Measurements from ENCODE around the gene RTL10. TPM values are rescaled to one million over a fixed set of nuclear protein-coding genes. Genes with fewer than 3 reads are reported as not detected.
A peak's percentile ranks its signal among the peaks of the same experiment; 100 is the strongest.

RTL10 gene
- total and polyA plus RNA-seq, 7 experiments from 2014 or later: 14.9 to 36.8 (median 20.8) TPM

DNA sequence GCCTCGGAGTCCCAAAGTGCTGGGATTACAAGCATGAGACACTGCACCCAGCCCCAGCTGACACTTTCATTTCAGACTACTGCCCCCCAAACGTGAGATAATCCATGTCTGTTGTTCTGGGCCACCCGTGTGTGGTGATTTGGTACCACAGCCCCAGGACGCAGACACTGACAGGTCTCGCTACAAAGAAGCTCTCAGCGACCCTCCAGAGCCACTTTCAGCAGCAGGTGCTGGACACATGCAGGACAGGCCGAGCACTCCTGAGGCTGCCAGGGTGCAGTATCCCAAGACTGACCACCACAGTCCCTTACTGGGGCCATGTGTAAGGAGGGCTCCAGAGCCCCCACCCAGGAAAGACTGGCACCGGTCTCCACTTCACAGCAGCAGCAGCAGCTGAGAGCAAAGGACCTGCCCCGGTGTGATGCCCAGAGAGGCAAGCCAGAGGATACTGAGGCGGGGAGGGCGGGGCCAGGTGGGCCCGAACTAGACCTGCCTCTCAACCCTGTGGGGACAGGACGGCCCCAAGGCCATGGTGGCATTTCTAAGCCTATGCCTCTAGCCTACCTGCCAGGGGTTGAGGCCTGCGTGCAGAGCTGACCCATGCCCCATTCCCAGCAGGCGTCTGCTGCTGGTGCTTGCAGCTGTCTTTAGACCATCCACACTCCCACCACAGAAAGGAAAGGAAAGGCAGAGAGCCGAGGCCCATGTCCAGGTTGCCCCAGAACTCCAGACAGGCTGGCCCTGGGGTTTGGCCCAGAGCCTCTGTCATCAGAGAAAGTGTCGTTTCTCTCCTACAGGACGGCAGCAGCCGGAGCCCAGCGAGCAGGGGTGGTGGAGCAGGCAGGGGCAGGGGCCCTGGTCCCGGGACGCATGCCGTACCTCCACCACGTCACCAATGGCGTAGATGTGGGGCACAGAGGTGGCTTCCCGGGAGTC lies 28.0 kb upstream of the RTL10 start:
- H3K4me3 ChIP-seq (ENCODE audit: low read length): no peak overlapping the region
- no peak overlapping the region for H3K27ac ChIP-seq (ENCODE audit: low read depth, low read length)
- no peaks in the 10 kb centered on the region for H3K36me3 ChIP-seq (ENCODE audit: control insufficient read depth in 2 of 3, insufficient read depth in 3 of 3, low read length in 3 of 3)
- Mint-ChIP-seq H3K4me1 (peaks cover 16 to 45% (median 30%) of the 10 kb centered on the region in 7 donors), H3K27me3 (no peaks in the 10 kb centered on the region), H3K27ac (peak overlapping the region in 4 of 9 donors; percentile 36 to 72 (median 52)), H3K4me3 (no peak overlapping the region), H3K36me3 (no peaks in the 10 kb centered on the region), H3K9me3 (no peaks in the 10 kb centered on the region)
- intact Hi-C loops (cut with micrococcal nuclease): no loop called here
- no peak for DNase-seq
- no peaks in the 10 kb centered on the region for H3K9me3 ChIP-seq (ENCODE audit: control insufficient read depth in 2 of 3, low read length in 3 of 3)
- H3K4me1 ChIP-seq (ENCODE audit: control insufficient read depth in 2 of 2, insufficient read depth in 2 of 2, low read length in 2 of 2): peaks cover 8 to 43% of the 10 kb centered on the region in 2 donors
- POLR2A ChIA-PET: interaction anchor here (1.0 to 1.2 kb wide), 2 partner anchors 13 to 28 kb away, joined by 3 read pairs; partner anchors contain the start of genes GNB1L and RTL10
- ATAC-seq: no peak
- no peaks in the 10 kb centered on the region for H3K27me3 ChIP-seq (ENCODE audit: control insufficient read depth in 2 of 2, insufficient read depth in 2 of 2, low read length in 2 of 2)
- CTCF ChIA-PET: no interaction called here

- intact Hi-C loops (cut with micrococcal nuclease): no loop called here
- Mint-ChIP-seq H3K27me3 (no peaks in the 10 kb centered on the region), H3K9me3 (no peaks in the 10 kb centered on the region), H3K36me3 (no peaks in the 10 kb centered on the region), H3K4me1 (peaks cover 5 to 27% (median 13%) of the 10 kb centered on the region in 7 donors), H3K4me3 (no peak overlapping the region), H3K27ac (peak overlapping the region in 1 of 9 donors; percentile 62)
- ATAC-seq: no peak
- Histone ChIP-seq H3K4me1 (ENCODE audit: control insufficient read depth in 2 of 2, insufficient read depth in 2 of 2, low read length in 2 of 2) (peaks cover 0 to 26% of the 10 kb centered on the region in 2 donors), H3K27ac (ENCODE audit: low read depth, low read length) (no peak overlapping the region), H3K9me3 (ENCODE audit: control insufficient read depth in 2 of 3, low read length in 3 of 3) (no peaks in the 10 kb centered on the region), H3K27me3 (ENCODE audit: control insufficient read depth in 2 of 2, insufficient read depth in 2 of 2, low read length in 2 of 2) (no peaks in the 10 kb centered on the region), H3K36me3 (ENCODE audit: control insufficient read depth in 2 of 3, insufficient read depth in 3 of 3, low read length in 3 of 3) (no peaks in the 10 kb centered on the region), H3K4me3 (ENCODE audit: low read length) (no peak overlapping the region)
- ChIA-PET POLR2A (interaction anchor here (1.1 to 1.7 kb wide), 2 partner anchors 10 to 25 kb away, joined by 4 to 6 read pairs; no protein-coding TSS in a partner anchor), CTCF (no interaction called here)
- DNase-seq: no peak
Measured at GRCh38 chr22:19880786-19881569, 26.3 kb upstream of the RTL10 start.

DNA sequence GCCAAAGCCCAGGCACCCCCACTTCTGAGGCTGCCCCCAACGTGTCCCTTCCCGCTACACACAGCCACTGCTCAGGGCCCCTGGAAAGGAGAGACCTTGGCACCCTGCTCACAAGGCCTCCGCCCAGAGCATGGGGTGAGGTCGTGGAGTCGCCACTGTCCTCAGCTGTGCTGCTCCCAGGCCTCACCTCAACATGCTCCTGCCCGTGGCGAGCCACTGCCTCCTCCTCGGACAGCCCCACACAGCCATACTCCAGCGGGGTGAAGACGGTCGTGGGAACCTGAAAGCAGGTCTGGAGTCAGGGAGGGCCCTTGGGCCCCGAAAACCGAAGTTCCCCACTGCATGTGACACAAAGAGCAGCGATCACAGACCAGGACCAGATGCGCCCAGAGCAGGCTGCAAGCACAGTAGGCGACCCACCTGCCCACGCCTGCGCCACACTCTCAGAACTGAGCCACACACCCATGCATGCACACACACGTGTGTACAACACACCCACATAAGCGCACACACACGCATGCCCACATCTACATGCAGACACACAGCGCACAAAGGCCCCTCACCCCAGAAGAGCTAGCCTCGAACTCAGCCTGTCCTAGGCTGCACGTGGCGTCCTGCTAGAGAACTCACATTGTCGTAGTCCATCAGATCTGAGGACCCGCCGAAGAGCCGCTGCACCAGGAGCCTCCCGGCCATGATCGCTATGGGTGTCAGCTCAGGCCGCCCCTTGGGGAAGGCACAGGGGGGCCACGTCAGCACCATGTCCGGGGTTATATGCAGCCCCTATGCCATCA lies 25.5 kb upstream of the RTL10 start:
- no peaks in the 10 kb centered on the region for H3K27me3 Mint-ChIP-seq
- Histone ChIP-seq H3K27me3 (ENCODE audit: control insufficient read depth in 2 of 2, insufficient read depth in 2 of 2, low read length in 2 of 2) (no peaks in the 10 kb centered on the region), H3K36me3 (ENCODE audit: control insufficient read depth in 2 of 3, insufficient read depth in 3 of 3, low read length in 3 of 3) (no peaks in the 10 kb centered on the region), H3K27ac (ENCODE audit: low read depth, low read length) (no peak overlapping the region), H3K9me3 (ENCODE audit: control insufficient read depth in 2 of 3, low read length in 3 of 3) (no peaks in the 10 kb centered on the region), H3K4me3 (ENCODE audit: low read length) (no peak overlapping the region), H3K4me1 (ENCODE audit: control insufficient read depth in 2 of 2, insufficient read depth in 2 of 2, low read length in 2 of 2) (peaks cover 0 to 18% of the 10 kb centered on the region in 2 donors)
- DNase-seq (no peak), ATAC-seq (no peak)
- H3K9me3 Mint-ChIP-seq: no peaks in the 10 kb centered on the region
- intact Hi-C loops (cut with micrococcal nuclease): no loop called here
- H3K4me1 Mint-ChIP-seq: peaks cover 0 to 20% (median 5%) of the 10 kb centered on the region in 7 donors
- ChIA-PET POLR2A (interaction anchor here (1.1 to 1.7 kb wide), 2 partner anchors 10 to 24 kb away, joined by 4 to 6 read pairs; no protein-coding TSS in a partner anchor), CTCF (interaction anchor here (0.8 kb wide), 1 partner anchor 12 kb away, joined by 3 read pairs; no protein-coding TSS in a partner anchor)
- no peaks in the 10 kb centered on the region for H3K36me3 Mint-ChIP-seq
- peak overlapping the region in 1 of 10 donors; percentile 18 for H3K4me3 Mint-ChIP-seq
- peak overlapping the region in 2 of 9 donors; percentile 62 to 72 for H3K27ac Mint-ChIP-seq

DNA sequence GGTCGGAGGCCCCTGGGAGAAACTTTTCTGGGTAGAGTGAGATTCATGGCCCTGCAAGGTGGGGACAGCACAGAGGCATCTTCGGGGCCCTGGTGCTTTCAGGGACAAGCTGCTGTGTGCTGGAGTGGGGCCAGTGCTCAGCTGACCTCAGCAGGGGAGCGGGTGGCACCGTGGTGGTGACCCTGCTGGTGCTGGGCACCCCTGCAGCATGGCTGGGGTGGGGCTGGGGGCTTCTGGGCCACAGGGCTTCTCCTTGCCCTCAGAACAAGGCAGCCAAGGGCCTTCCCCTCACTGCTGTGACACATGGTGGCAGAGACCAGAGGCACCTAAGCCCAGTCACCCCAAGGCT lies 24.9 kb upstream of the RTL10 start:
- no peak for DNase-seq
- intact Hi-C loops (cut with micrococcal nuclease): no loop called here
- no peak for ATAC-seq

DNA sequence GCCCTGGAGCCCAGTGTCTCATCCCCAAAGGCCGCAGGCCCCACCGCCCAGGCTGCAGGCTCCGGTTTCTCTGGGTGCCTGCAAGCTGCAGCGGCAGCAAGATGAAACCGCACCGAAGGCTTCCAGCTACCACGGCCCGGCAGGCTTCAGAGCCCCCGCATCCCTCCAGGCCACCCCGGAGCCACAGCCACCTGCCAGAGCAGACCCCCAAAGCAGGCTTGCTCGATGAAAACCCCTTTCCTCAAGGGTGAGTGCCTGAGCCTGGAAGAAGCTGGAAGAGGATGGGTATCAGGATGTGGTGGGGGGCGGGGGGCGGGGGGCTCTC lies 24.5 kb upstream of the RTL10 start:
- H3K27me3 ChIP-seq (ENCODE audit: control insufficient read depth in 2 of 2, insufficient read depth in 2 of 2, low read length in 2 of 2): no peaks in the 10 kb centered on the region
- H3K36me3 ChIP-seq (ENCODE audit: control insufficient read depth in 2 of 3, insufficient read depth in 3 of 3, low read length in 3 of 3): no peaks in the 10 kb centered on the region
- POLR2A ChIA-PET: no interaction called here
- Mint-ChIP-seq H3K27me3 (no peaks in the 10 kb centered on the region), H3K36me3 (no peaks in the 10 kb centered on the region), H3K4me1 (peaks cover 0 to 18% (median 11%) of the 10 kb centered on the region in 7 donors), H3K9me3 (no peaks in the 10 kb centered on the region), H3K27ac (no peak overlapping the region), H3K4me3 (no peak overlapping the region)
- CTCF ChIA-PET: interaction anchor here (0.8 kb wide), 1 partner anchor 13 kb away, joined by 3 read pairs; no protein-coding TSS in a partner anchor
- no peak for ATAC-seq
- no peak overlapping the region for H3K27ac ChIP-seq (ENCODE audit: low read depth, low read length)
- H3K4me1 ChIP-seq (ENCODE audit: control insufficient read depth in 2 of 2, insufficient read depth in 2 of 2, low read length in 2 of 2): peaks cover 0 to 18% of the 10 kb centered on the region in 2 donors
- no peak overlapping the region for H3K4me3 ChIP-seq (ENCODE audit: low read length)
- DNase-seq: no peak
- no peaks in the 10 kb centered on the region for H3K9me3 ChIP-seq (ENCODE audit: control insufficient read depth in 2 of 3, low read length in 3 of 3)
- intact Hi-C loops (cut with micrococcal nuclease): no loop called here

More for the DNA sequence above, 24.9 kb upstream of the RTL10 start:
- Histone ChIP-seq H3K27me3 (ENCODE audit: control insufficient read depth in 2 of 2, insufficient read depth in 2 of 2, low read length in 2 of 2) (no peaks in the 10 kb centered on the region), H3K4me1 (ENCODE audit: control insufficient read depth in 2 of 2, insufficient read depth in 2 of 2, low read length in 2 of 2) (peaks cover 0 to 18% of the 10 kb centered on the region in 2 donors), H3K4me3 (ENCODE audit: low read length) (no peak overlapping the region), H3K9me3 (ENCODE audit: control insufficient read depth in 2 of 3, low read length in 3 of 3) (no peaks in the 10 kb centered on the region), H3K36me3 (ENCODE audit: control insufficient read depth in 2 of 3, insufficient read depth in 3 of 3, low read length in 3 of 3) (no peaks in the 10 kb centered on the region), H3K27ac (ENCODE audit: low read depth, low read length) (no peak overlapping the region)
- H3K27ac Mint-ChIP-seq: no peak overlapping the region
- CTCF ChIA-PET: interaction anchor here (0.8 kb wide), 1 partner anchor 13 kb away, joined by 3 read pairs; no protein-coding TSS in a partner anchor
- H3K36me3 Mint-ChIP-seq: no peaks in the 10 kb centered on the region
- H3K27me3 Mint-ChIP-seq: no peaks in the 10 kb centered on the region
- no peaks in the 10 kb centered on the region for H3K9me3 Mint-ChIP-seq
- POLR2A ChIA-PET: no interaction called here
- H3K4me3 Mint-ChIP-seq: no peak overlapping the region
- H3K4me1 Mint-ChIP-seq: peaks cover 0 to 17% (median 7%) of the 10 kb centered on the region in 7 donors
